ENCODE results near the gene RPTOR. TPM values are rescaled to one million over a fixed set of nuclear protein-coding genes. Genes with fewer than 3 reads are reported as not detected.

Gene RPTOR
- total and polyA plus RNA-seq, 10 of the 15 experiments (the other 5 are each of a cell fraction or from before 2014, with no cell fraction given) = 0.18 to 32.1 (median 7.8) TPM

DNA sequence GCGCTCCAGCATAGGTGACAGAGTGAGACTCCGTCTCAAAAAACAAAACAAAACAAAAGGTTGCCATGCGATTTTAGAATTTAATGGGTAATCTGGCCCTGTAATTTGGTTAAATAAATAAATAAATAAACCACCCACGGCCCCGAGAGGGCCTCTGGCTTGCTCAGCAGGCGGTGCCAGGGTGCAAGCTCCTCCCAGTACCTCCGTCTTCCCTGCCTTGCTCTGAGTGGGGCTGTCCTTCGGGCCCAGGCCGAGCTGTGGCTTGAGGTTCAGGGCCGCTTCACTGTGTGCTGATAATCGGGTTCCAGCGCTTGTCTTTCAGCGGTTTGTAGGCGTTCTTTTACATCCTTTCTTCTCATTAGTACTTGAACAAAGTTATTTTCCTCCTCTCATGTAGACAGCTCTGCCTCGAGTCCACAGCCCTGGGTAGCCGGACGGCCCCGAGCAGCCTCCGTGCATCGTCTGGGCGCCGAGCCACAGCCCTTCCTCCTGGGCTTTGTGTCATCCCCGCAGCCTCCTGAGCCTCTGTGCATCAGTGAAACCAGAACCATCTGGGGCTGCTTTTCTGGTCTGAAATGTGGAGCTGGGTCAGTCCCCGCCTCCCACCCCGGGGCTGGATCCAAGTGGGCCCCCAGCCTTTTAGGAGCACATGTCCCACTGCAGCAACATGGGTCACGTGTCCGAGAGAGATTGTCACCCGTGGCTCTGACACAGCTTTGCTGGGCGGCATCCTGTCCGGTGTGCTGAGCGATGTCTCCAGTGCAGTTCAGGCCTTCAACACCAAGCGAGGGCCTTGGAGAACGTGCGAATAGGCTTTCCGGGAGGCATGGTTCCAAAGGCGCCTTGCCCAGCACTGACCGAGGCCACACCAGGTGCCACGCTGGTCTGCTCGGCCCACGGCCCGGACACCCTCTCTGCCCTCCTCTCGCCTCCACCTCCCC, 289.6 kb downstream of the RPTOR start:
- 96% methylated on average over 42 of the region's 42 CpGs for WGBS (ENCODE audit: insufficient coverage, insufficient replicate concordance, low lambda C conversion rate, missing lambda C conversion rate)
- H3K79me2 ChIP-seq (ENCODE audit: control insufficient read depth, insufficient read depth, low read length) = no peaks in the 10 kb centered on the region
- in situ Hi-C loops (cut with MboI) (no loop called here), intact Hi-C loops (cut with micrococcal nuclease; ENCODE audit: unreplicated experiment) (loop anchor here (1.0 to 5.0 kb wide), 3 partner anchors 22 to 97 kb away; no protein-coding TSS in a partner anchor)
- peaks cover 16% of the 10 kb centered on the region for H3K4me1 ChIP-seq (ENCODE audit: control insufficient read depth, insufficient read depth, low read length)
- FAIRE-seq = no peak
- CTCF ChIA-PET = interaction anchor here (1.1 to 2.5 kb wide), 5 partner anchors 12 to 96 kb away, joined by 3 to 7 read pairs (median 4); no protein-coding TSS in a partner anchor
- TF ChIP-seq TCF3 (IDR thresholded peaks at IDR 0.05; ENCODE audit: borderline replicate concordance, insufficient read depth, low read depth, low read length) (0 out of 2 replicates have a peak, but pooled peaks have one; percentile 22), RCOR1 (conservative IDR thresholded peaks at IDR 0.05; ENCODE audit: low read depth, low read length) (no peak)
- TF ChIP-seq, protein P1, sequence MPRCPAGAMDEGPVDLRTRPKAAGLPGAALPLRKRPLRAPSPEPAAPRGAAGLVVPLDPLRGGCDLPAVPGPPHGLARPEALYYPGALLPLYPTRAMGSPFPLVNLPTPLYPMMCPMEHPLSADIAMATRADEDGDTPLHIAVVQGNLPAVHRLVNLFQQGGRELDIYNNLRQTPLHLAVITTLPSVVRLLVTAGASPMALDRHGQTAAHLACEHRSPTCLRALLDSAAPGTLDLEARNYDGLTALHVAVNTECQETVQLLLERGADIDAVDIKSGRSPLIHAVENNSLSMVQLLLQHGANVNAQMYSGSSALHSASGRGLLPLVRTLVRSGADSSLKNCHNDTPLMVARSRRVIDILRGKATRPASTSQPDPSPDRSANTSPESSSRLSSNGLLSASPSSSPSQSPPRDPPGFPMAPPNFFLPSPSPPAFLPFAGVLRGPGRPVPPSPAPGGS (IDR thresholded peaks at IDR 0.05; ENCODE audit: borderline replicate concordance, insufficient read depth, low read depth, low read length, poor library complexity, severe bottlenecking) = peak; percentile 53
- no peak overlapping the region for H2AFZ ChIP-seq (ENCODE audit: control insufficient read depth, low read depth, low read length)
- POLR2A ChIA-PET = interaction anchor here (0.6 to 1.8 kb wide), 4 partner anchors 20 to 260 kb away, joined by 3 to 9 read pairs (median 4); no protein-coding TSS in a partner anchor
- SMC1A ChIA-PET (ENCODE audit: uncharacterized antibody, unreplicated experiment) = interaction anchor here (1.3 to 2.1 kb wide), 7 partner anchors 22 to 229 kb away, joined by 3 to 17 read pairs (median 9); no protein-coding TSS in a partner anchor
- RAD21 ChIA-PET (ENCODE audit: unreplicated experiment) = interaction anchor here (1.2 to 1.9 kb wide), 8 partner anchors 21 to 229 kb away, joined by 3 to 15 read pairs (median 7); no protein-coding TSS in a partner anchor
- H4K20me1 ChIP-seq (ENCODE audit: control insufficient read depth, insufficient read depth) = no peaks in the 10 kb centered on the region
- H3K27me3 ChIP-seq (replicated peaks in 1 of 2; ENCODE audit: control insufficient read depth in 2 of 2, insufficient read depth in 2 of 2, low read length in 1 of 2) = no peaks in the 10 kb centered on the region
- no peak for ATAC-seq
- no peaks in the 10 kb centered on the region for H3K9me3 ChIP-seq (replicated peaks; ENCODE audit: control insufficient read depth, insufficient read depth, low read length)
- no peak overlapping the region for H3K9ac ChIP-seq (ENCODE audit: control insufficient read depth, insufficient read depth, low read length)
- H3K36me3 ChIP-seq (ENCODE audit: control insufficient read depth in 2 of 2, insufficient read depth in 2 of 2, low read length in 1 of 2) = peaks cover 2 to 3% of the 10 kb centered on the region in 2 experiments; a peak in 2 of 4 replicates
- BruUV-seq (replicated peaks) = no TSS peak
- H3K27ac ChIP-seq (ENCODE audit: control insufficient read depth, insufficient read depth) = no peak overlapping the region
- no peak overlapping the region for H3K4me2 ChIP-seq (ENCODE audit: control insufficient read depth, insufficient read depth)
- no peak for DNase-seq (ENCODE audit: low read depth, low spot score)
- H3K4me3 ChIP-seq = no peak overlapping the region
